Measurements from ENCODE around the gene RADIL.

The RADIL gene

GRCh38 chr7:4774658-4775249, 108.8 kb downstream of the RADIL start:
- no peak for FAIRE-seq

GRCh38 chr7:4774007-4774406, 109.5 kb downstream of the RADIL start:
- FAIRE-seq = no peak

- no peak for FAIRE-seq
These were observed 111.2 kb downstream of the RADIL start for GRCh38 chr7:4772306-4772705.

- FAIRE-seq = no peak
These were observed 111.8 kb downstream of the RADIL start for GRCh38 chr7:4771737-4772136.

GRCh38 chr7:4770886-4771285, 112.6 kb downstream of the RADIL start:
- FAIRE-seq = no peak

- no peak for FAIRE-seq
These were observed 113.8 kb downstream of the RADIL start for GRCh38 chr7:4769761-4770160.

GRCh38 chr7:4768597-4769569, 114.6 kb downstream of the RADIL start:
- FAIRE-seq = no peak

- no peak for FAIRE-seq
These were observed 116.6 kb downstream of the RADIL start for GRCh38 chr7:4766666-4767519.

GRCh38 chr7:4765776-4766490, 117.6 kb downstream of the RADIL start:
- FAIRE-seq = no peak

- no peak for FAIRE-seq
These were observed 119.0 kb downstream of the RADIL start for GRCh38 chr7:4764402-4765007.

- no peak for FAIRE-seq
These were observed 119.7 kb downstream of the RADIL start for GRCh38 chr7:4763794-4764185.

- FAIRE-seq = no peak
These were observed 120.3 kb downstream of the RADIL start for GRCh38 chr7:4763091-4763793.

- no peak for FAIRE-seq
These were observed 121.1 kb downstream of the RADIL start for GRCh38 chr7:4762121-4763055.

GRCh38 chr7:4760952-4761351, 122.6 kb downstream of the RADIL start:
- FAIRE-seq = no peak

GRCh38 chr7:4759211-4759610, 124.3 kb downstream of the RADIL start:
- no peak for FAIRE-seq

GRCh38 chr7:4758791-4759190, 124.7 kb downstream of the RADIL start:
- FAIRE-seq = no peak

- no peak for FAIRE-seq
These were observed 125.4 kb downstream of the RADIL start for GRCh38 chr7:4758111-4758510.

GRCh38 chr7:4755045-4755444, 128.5 kb downstream of the RADIL start:
- no peak for FAIRE-seq

- FAIRE-seq = no peak
These were observed 129.0 kb downstream of the RADIL start for GRCh38 chr7:4754433-4755010.
